ENCODE measurements around the gene HTR3C.
"Not testable (repeated sequence)": the region's sequence is repeated elsewhere in the genome, so short reads cannot be mapped to it uniquely, and the experiment has no call there.

DNA sequence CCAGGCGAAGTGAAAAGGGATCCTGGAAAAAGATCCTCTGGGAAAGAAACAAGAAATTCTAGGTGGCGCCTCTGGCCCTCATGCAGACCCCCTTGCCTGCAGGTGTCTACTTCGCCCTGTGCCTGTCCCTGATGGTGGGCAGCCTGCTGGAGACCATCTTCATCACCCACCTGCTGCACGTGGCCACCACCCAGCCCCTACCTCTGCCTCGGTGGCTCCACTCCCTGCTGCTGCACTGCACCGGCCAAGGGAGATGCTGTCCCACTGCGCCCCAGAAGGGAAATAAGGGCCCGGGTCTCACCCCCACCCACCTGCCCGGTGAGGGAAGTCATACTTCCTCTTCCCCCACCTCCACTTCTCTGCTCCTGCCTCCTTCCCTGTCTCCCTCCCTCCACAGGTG, 14.5 kb upstream of the HTR3C start:
- TF ChIP-seq, protein P1, sequence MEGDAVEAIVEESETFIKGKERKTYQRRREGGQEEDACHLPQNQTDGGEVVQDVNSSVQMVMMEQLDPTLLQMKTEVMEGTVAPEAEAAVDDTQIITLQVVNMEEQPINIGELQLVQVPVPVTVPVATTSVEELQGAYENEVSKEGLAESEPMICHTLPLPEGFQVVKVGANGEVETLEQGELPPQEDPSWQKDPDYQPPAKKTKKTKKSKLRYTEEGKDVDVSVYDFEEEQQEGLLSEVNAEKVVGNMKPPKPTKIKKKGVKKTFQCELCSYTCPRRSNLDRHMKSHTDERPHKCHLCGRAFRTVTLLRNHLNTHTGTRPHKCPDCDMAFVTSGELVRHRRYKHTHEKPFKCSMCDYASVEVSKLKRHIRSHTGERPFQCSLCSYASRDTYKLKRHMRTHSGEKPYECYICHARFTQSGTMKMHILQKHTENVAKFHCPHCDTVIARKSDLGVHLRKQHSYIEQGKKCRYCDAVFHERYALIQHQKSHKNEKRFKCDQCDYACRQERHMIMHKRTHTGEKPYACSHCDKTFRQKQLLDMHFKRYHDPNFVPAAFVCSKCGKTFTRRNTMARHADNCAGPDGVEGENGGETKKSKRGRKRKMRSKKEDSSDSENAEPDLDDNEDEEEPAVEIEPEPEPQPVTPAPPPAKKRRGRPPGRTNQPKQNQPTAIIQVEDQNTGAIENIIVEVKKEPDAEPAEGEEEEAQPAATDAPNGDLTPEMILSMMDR (conservative IDR thresholded peaks at IDR 0.05; ENCODE audit: low read depth, low read length) = not testable (repeated sequence)
- TF ChIP-seq EZH2 (IDR thresholded peaks at IDR 0.05; ENCODE audit: borderline replicate concordance, low read depth, low read length, poor library complexity, severe bottlenecking) = not testable (repeated sequence)

All from A673 (cell line).